HepG2 (cell line): ENCODE measurements around the gene TNKS1BP1. TPM values are rescaled to one million over a fixed set of nuclear protein-coding genes. Genes with fewer than 3 reads are reported as not detected.
A peak's percentile ranks its signal among the peaks of the same experiment; 100 is the strongest.

Experiments
- CEBPB ChIP-seq: IDR thresholded peaks from 2 replicates; pipeline ENCODE4 v1.6.1; 2011; ENCODE audit warnings: low read depth, low read length, improper control_type of control experiment, borderline replicate concordance
- FOXA3 ChIP-seq: IDR thresholded peaks from 2 replicates; pipeline ENCODE4 v1.6.1; 2016; ENCODE audit warnings: missing genetic modification reagents, missing compliant biosample characterization
- HMGXB3 ChIP-seq: sonication (generic); formaldehyde crosslinking; IDR thresholded peaks from 2 replicates; pipeline ENCODE4 v1.4.0; 2020; ENCODE audit warnings: missing genetic modification reagents, borderline replicate concordance
- IRF9 ChIP-seq: sonication (generic); formaldehyde crosslinking; IDR thresholded peaks from 2 replicates; pipeline ENCODE4 v1.8.0; 2022; ENCODE audit warnings: missing genetic modification reagents, mild to moderate bottlenecking, borderline replicate concordance
- KDM2A ChIP-seq: sonication (generic); formaldehyde crosslinking; IDR thresholded peaks from 2 replicates; pipeline ENCODE4 v1.4.0; 2020; ENCODE audit warnings: low read depth, missing genetic modification reagents, borderline replicate concordance
- MAX ChIP-seq: IDR thresholded peaks from 2 replicates; pipeline ENCODE4 v1.6.1; 2012; ENCODE audit warnings: inconsistent platforms
- MYNN ChIP-seq: sonication (generic); formaldehyde crosslinking; IDR thresholded peaks from 2 replicates; pipeline ENCODE4 v1.4.0; 2020; ENCODE audit warnings: mild to moderate bottlenecking, low read depth, missing genetic modification reagents
- NR2F6 ChIP-seq, 2 experiments: IDR thresholded peaks; 2 replicates each; pipeline ENCODE4 v1.6.1; 2016; ENCODE audit warnings: antibody characterized with exemption in 1 of 2, mild to moderate bottlenecking in 1 of 2
- PRDM4 ChIP-seq: sonication (generic); formaldehyde crosslinking; IDR thresholded peaks from 2 replicates; pipeline ENCODE4 v1.9.0; 2021; ENCODE audit warnings: missing genetic modification reagents, borderline replicate concordance
- UBTF ChIP-seq: sonication (generic); formaldehyde crosslinking; IDR thresholded peaks from 2 replicates; pipeline ENCODE4 v1.4.0; 2020; ENCODE audit warnings: mild to moderate bottlenecking, missing genetic modification reagents
- ZMYM4 ChIP-seq: sonication (generic); formaldehyde crosslinking; IDR thresholded peaks from 2 replicates; pipeline ENCODE4 v1.8.1; 2023; ENCODE audit warnings: mild to moderate bottlenecking, missing genetic modification reagents
- polyA plus RNA-seq, 8 experiments: library from polyadenylated mRNA; depleted of rRNA in 3 of 8; stranded (reverse) in 7 of 8; unstranded in 1 of 8; fragments of >200 nt; fragmentation: Illumina TruSeq in 4 of 8; extraction: Trizol in 4 of 8; gene quantifications; 2 replicates each; pipeline versions ENCODE4 v1.2.1 to v1.2.3, GENCODE V29; 2011 to 2016; ENCODE audit warnings: low read depth in 4 of 8, missing spikeins in 1 of 8, mixed read lengths in 1 of 8; ENCODE audit not compliant: insufficient read depth in 1 of 8
- total RNA-seq, 5 experiments: library from RNA; depleted of rRNA; stranded (reverse); fragments of >200 nt; fragmentation: Illumina TruSeq; extraction: Trizol; gene quantifications; 2 replicates each; pipeline ENCODE4 v1.2.3, GENCODE V29; 2016; ENCODE audit warnings: low read depth in 1 of 5

TNKS1BP1 gene
- total and polyA plus RNA-seq, 2 of the 13 experiments (the other 11 are each of a cell fraction or from before 2014, with no cell fraction given), result 13.7 to 15.0 TPM

- TF ChIP-seq PRDM4 (CRISPR knock-in tag), result no peak
- peak; percentile 65; the same call in 1 of the 2 replicates for TF ChIP-seq KDM2A (CRISPR knock-in tag)
- peak; percentile 76 for TF ChIP-seq NR2F6 (IDR thresholded peaks at IDR 0.05)
- peak; percentile 61 for TF ChIP-seq NR2F6 (CRISPR knock-in tag; IDR thresholded peaks at IDR 0.05)
- TF ChIP-seq MYNN (CRISPR knock-in tag), result no peak
- 0 out of 2 replicates have a peak, but pooled peaks have one; percentile 23 for TF ChIP-seq MAX
- peak; percentile 81 for TF ChIP-seq CEBPB
- 0 out of 2 replicates have a peak, but pooled peaks have one; percentile 12 for TF ChIP-seq FOXA3
- TF ChIP-seq IRF9 (CRISPR knock-in tag), result peak; percentile 64; the same call in 1 of the 2 replicates
- peak; percentile 62; the same call in 1 of the 2 replicates for TF ChIP-seq ZMYM4 (CRISPR knock-in tag)
- TF ChIP-seq UBTF (CRISPR knock-in tag), result peak; percentile 45; the same call in 1 of the 2 replicates
- TF ChIP-seq HMGXB3 (CRISPR knock-in tag), result no peak
Observed at GRCh38 chr11:57349491-57350274, 24.9 kb upstream of the TNKS1BP1 start (continued).
